Spleen (tissue), 7 donors: ENCODE data around the gene TRERF1.

Source experiments
- POLR2A ChIP-seq, 3 donors: fragments of 450-650 bp; IDR thresholded peaks; one replicate each; pipeline ENCODE4 v1.5.1; 2017; ENCODE audit warnings: antibody characterized with exemption in 3 of 3, mild to moderate bottlenecking in 1 of 3
- POLR2AphosphoS5 ChIP-seq, 3 donors: sonication (generic); formaldehyde crosslinking; IDR thresholded peaks; one replicate each; pipeline ENCODE4 v1.5.1; 2017; ENCODE audit warnings: antibody characterized with exemption in 3 of 3
- TF ChIP-seq, protein P1 (sequence below), 11 experiments: fragments of 200-600 bp in 7 of 11; fragments of 450-650 bp in 4 of 11; sonication (generic) in 4 of 11; IDR thresholded peaks in 8 of 11; conservative IDR thresholded peaks in 3 of 11; 1 replicate in 7 of 11; 2 replicates in 4 of 11; pipeline versions ENCODE4 v1.4.0 to v1.8.0; 2016 to 2021; ENCODE audit warnings: antibody characterized with exemption in 11 of 11, inconsistent platforms in 4 of 11, mild to moderate bottlenecking in 1 of 11
- donor health status: DM: no; HTN: no; CAD: no; lungs with moderate emphysema.
- donor health status: DM: no; HTN: no; CAD: no.
- donor health status: DM: no; HTN: no; CAD: no.

DNA sequence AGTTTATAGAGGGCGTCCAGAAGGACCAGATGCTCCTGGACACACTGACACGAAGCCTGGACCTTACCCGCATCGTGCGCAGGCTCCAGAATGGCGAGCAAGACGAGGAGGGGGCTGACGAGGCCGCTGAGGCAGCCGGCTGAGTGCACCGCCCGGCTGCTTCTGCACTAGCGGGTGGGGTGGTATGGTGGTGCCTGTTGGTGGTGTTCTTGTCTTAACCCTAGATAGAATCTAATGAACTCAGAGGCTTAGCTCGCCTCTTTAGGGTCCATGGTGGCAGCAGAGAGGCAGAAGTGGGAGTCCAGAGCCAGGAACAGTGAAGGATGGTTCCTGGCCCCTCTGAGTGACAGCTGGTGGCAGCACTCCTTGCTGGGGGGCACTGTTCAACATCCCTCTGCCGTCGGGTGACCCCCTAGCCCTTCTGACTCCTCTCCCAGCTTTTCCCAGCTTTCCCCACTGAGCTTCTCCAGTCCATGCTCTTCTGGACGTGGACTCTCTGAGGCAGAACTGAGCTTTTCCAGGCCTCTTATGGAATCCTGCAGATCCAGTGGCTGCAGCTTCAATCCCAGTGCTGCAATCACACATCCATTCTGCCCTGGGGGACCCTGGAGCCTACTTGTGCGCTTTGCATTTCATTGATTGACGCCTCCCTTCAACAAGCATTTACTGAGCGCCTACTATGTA, 272.3 kb downstream of the TRERF1 start:
- no peak for TF ChIP-seq POLR2A (IDR thresholded peaks at IDR 0.05)
- TF ChIP-seq, protein P1, sequence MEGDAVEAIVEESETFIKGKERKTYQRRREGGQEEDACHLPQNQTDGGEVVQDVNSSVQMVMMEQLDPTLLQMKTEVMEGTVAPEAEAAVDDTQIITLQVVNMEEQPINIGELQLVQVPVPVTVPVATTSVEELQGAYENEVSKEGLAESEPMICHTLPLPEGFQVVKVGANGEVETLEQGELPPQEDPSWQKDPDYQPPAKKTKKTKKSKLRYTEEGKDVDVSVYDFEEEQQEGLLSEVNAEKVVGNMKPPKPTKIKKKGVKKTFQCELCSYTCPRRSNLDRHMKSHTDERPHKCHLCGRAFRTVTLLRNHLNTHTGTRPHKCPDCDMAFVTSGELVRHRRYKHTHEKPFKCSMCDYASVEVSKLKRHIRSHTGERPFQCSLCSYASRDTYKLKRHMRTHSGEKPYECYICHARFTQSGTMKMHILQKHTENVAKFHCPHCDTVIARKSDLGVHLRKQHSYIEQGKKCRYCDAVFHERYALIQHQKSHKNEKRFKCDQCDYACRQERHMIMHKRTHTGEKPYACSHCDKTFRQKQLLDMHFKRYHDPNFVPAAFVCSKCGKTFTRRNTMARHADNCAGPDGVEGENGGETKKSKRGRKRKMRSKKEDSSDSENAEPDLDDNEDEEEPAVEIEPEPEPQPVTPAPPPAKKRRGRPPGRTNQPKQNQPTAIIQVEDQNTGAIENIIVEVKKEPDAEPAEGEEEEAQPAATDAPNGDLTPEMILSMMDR (IDR thresholded peaks at IDR 0.05 in 8 of 11, conservative IDR thresholded peaks at IDR 0.05 in 3 of 11), result no peak
- no peak for TF ChIP-seq POLR2AphosphoS5 (IDR thresholded peaks at IDR 0.05)
